HepG2 (cell line): ENCODE results near the gene CCL23. TPM values are rescaled to one million over a fixed set of nuclear protein-coding genes. Genes with fewer than 3 reads are reported as not detected.
A peak's percentile ranks its signal among the peaks of the same experiment; 100 is the strongest.

Experiments
- ATF4 ChIP-seq, 2 experiments: fragments of 450-650 bp in 1 of 2; sonication (generic) in 1 of 2; formaldehyde crosslinking; IDR thresholded peaks; 2 replicates each; pipeline versions ENCODE4 v1.5.0 to v1.8.0; 2020 to 2022; ENCODE audit warnings: mild to moderate bottlenecking in 1 of 2, missing genetic modification reagents in 1 of 2
- BATF2 ChIP-seq: sonication (generic); formaldehyde crosslinking; IDR thresholded peaks from 2 replicates; pipeline ENCODE4 v1.8.0; 2022; ENCODE audit warnings: mild to moderate bottlenecking, missing genetic modification reagents, moderate library complexity
- EP300 ChIP-seq, 3 experiments: sonication (generic) in 1 of 3; formaldehyde crosslinking in 1 of 3; IDR thresholded peaks; 2 replicates each; pipeline versions ENCODE4 v1.5.1 to v1.6.1; 2011 to 2020; ENCODE audit warnings: low read depth in 2 of 3, low read length in 2 of 3, borderline replicate concordance in 1 of 3, improper control_type of control experiment in 1 of 3, mild to moderate bottlenecking in 1 of 3, missing genetic modification reagents in 1 of 3, moderate library complexity in 1 of 3
- ETS1 ChIP-seq: sonication (generic); formaldehyde crosslinking; IDR thresholded peaks from 2 replicates; pipeline ENCODE4 v1.4.0; 2020; ENCODE audit warnings: missing genetic modification reagents
- FOXP1 ChIP-seq, 2 experiments: fragments of 450-650 bp in 1 of 2; IDR thresholded peaks; 2 replicates each; pipeline ENCODE4 v1.6.1; 2017 to 2018; ENCODE audit warnings: antibody characterized with exemption in 1 of 2
- GFI1 ChIP-seq: sonication (generic); formaldehyde crosslinking; IDR thresholded peaks from 2 replicates; pipeline ENCODE4 v1.5.0; 2020; ENCODE audit warnings: missing genetic modification reagents, mild to moderate bottlenecking, borderline replicate concordance
- JUND ChIP-seq: sonication (generic); formaldehyde crosslinking; IDR thresholded peaks from 2 replicates; pipeline ENCODE4 v1.8.0; 2022; ENCODE audit warnings: mild to moderate bottlenecking, missing genetic modification reagents
- KMT2B ChIP-seq: IDR thresholded peaks from 2 replicates; pipeline ENCODE4 v1.6.1; 2016; ENCODE audit warnings: missing genetic modification reagents, missing compliant biosample characterization
- MAFF ChIP-seq: IDR thresholded peaks from 2 replicates; pipeline ENCODE4 v1.6.1; 2011; ENCODE audit warnings: low read depth, low read length, improper control_type of control experiment
- NFE2L1 ChIP-seq: sonication (generic); formaldehyde crosslinking; IDR thresholded peaks from 2 replicates; pipeline ENCODE4 v1.4.0; 2020; ENCODE audit warnings: missing genetic modification reagents, mild to moderate bottlenecking, borderline replicate concordance
- NR2C2 ChIP-seq: sonication (generic); formaldehyde crosslinking; IDR thresholded peaks from 2 replicates; pipeline ENCODE4 v1.4.0; 2020; ENCODE audit warnings: missing genetic modification reagents, mild to moderate bottlenecking, moderate library complexity, borderline replicate concordance
- PRMT3 ChIP-seq: sonication (generic); formaldehyde crosslinking; IDR thresholded peaks from 2 replicates; pipeline ENCODE4 v1.8.1; 2022; ENCODE audit warnings: low read depth, mild to moderate bottlenecking, moderate library complexity, missing genetic modification reagents, borderline replicate concordance
- RARA ChIP-seq: IDR thresholded peaks from 2 replicates; pipeline ENCODE4 v1.6.1; 2016; ENCODE audit warnings: missing genetic modification reagents, missing compliant biosample characterization
- RARG ChIP-seq: sonication (generic); formaldehyde crosslinking; IDR thresholded peaks from 2 replicates; pipeline ENCODE4 v1.4.0; 2020; ENCODE audit warnings: low read depth, mild to moderate bottlenecking, missing genetic modification reagents
- RNF2 ChIP-seq: fragments of 450-650 bp; conservative IDR thresholded peaks from 2 replicates; pipeline ENCODE4 v1.6.1; 2016; ENCODE audit warnings: low read depth
- SAP130 ChIP-seq: IDR thresholded peaks from 2 replicates; pipeline ENCODE4 v1.6.1; 2016; ENCODE audit warnings: low read depth
- SKI ChIP-seq: fragments of 450-650 bp; IDR thresholded peaks from one replicate; pipeline ENCODE4 v1.6.1; 2018; ENCODE audit warnings: mild to moderate bottlenecking; ENCODE audit not compliant: partially characterized antibody
- SP4 ChIP-seq: sonication (generic); formaldehyde crosslinking; IDR thresholded peaks from 2 replicates; pipeline ENCODE4 v1.8.1; 2023; ENCODE audit warnings: mild to moderate bottlenecking, missing genetic modification reagents
- ZBTB37 ChIP-seq: sonication (generic); formaldehyde crosslinking; IDR thresholded peaks from 2 replicates; pipeline ENCODE4 v1.4.0; 2020; ENCODE audit warnings: mild to moderate bottlenecking, missing genetic modification reagents
- ZNF274 ChIP-seq: sonication (generic); formaldehyde crosslinking; IDR thresholded peaks from 2 replicates; pipeline ENCODE4 v1.5.1; 2020; ENCODE audit warnings: mild to moderate bottlenecking, missing genetic modification reagents
- ZNF343 ChIP-seq: sonication (generic); formaldehyde crosslinking; IDR thresholded peaks from 2 replicates; pipeline ENCODE4 v1.4.0; 2020; ENCODE audit warnings: mild to moderate bottlenecking, missing genetic modification reagents
- ZNF362 ChIP-seq: sonication (generic); formaldehyde crosslinking; IDR thresholded peaks from 2 replicates; pipeline ENCODE4 v1.4.0; 2020; ENCODE audit warnings: missing genetic modification reagents, mild to moderate bottlenecking, borderline replicate concordance
- ZNF589 ChIP-seq: sonication (generic); formaldehyde crosslinking; conservative IDR thresholded peaks from 2 replicates; pipeline ENCODE4 v1.8.0; 2022; ENCODE audit warnings: mild to moderate bottlenecking, moderate library complexity, missing genetic modification reagents
- ZNF629 ChIP-seq: sonication (generic); formaldehyde crosslinking; conservative IDR thresholded peaks from 2 replicates; pipeline ENCODE4 v1.5.0; 2020; ENCODE audit warnings: missing genetic modification reagents
- ZNF781 ChIP-seq: sonication (generic); formaldehyde crosslinking; IDR thresholded peaks from 2 replicates; pipeline ENCODE4 v1.5.1; 2020; ENCODE audit warnings: borderline replicate concordance, mild to moderate bottlenecking, missing genetic modification reagents; ENCODE audit errors: not compliant biosample characterization
- ZNF792 ChIP-seq: IDR thresholded peaks from 2 replicates; pipeline ENCODE4 v1.6.1; 2016
- polyA plus RNA-seq, 8 experiments: library from polyadenylated mRNA; depleted of rRNA in 3 of 8; stranded (reverse) in 7 of 8; unstranded in 1 of 8; fragments of >200 nt; fragmentation: Illumina TruSeq in 4 of 8; extraction: Trizol in 4 of 8; gene quantifications; 2 replicates each; pipeline versions ENCODE4 v1.2.1 to v1.2.3, GENCODE V29; 2011 to 2016; ENCODE audit warnings: low read depth in 4 of 8, missing spikeins in 1 of 8, mixed read lengths in 1 of 8; ENCODE audit not compliant: insufficient read depth in 1 of 8
- total RNA-seq, 5 experiments: library from RNA; depleted of rRNA; stranded (reverse); fragments of >200 nt; fragmentation: Illumina TruSeq; extraction: Trizol; gene quantifications; 2 replicates each; pipeline ENCODE4 v1.2.3, GENCODE V29; 2016; ENCODE audit warnings: low read depth in 1 of 5

CCL23 gene
- total and polyA plus RNA-seq, 2 of the 13 experiments (the other 11 are each of a cell fraction or from before 2014, with no cell fraction given) = not detected

GRCh38 chr17:35991075-35991474 lies 26.7 kb downstream of the CCL23 start (continued):
- no peak for TF ChIP-seq ZNF362 (CRISPR knock-in tag)
- TF ChIP-seq KMT2B (CRISPR knock-in tag) = no peak
- TF ChIP-seq ZNF792 = no peak
- no peak for TF ChIP-seq SP4
- no peak for TF ChIP-seq RNF2
- TF ChIP-seq PRMT3 (CRISPR knock-in tag) = no peak
- no peak for TF ChIP-seq JUND (CRISPR knock-in tag)
- TF ChIP-seq ZNF589 (CRISPR knock-in tag) = no peak
- TF ChIP-seq BATF2 (CRISPR knock-in tag) = no peak
- no peak for TF ChIP-seq ZNF274 (CRISPR knock-in tag)
- no peak for TF ChIP-seq ZNF343
- peak; percentile 73 for TF ChIP-seq RARA (CRISPR knock-in tag)
- no peak for TF ChIP-seq NFE2L1 (CRISPR knock-in tag)
- 0 out of 2 replicates have a peak, but pooled peaks have one; percentile 46 for TF ChIP-seq GFI1 (CRISPR knock-in tag)
- peak; percentile 96 for TF ChIP-seq MAFF
- TF ChIP-seq ETS1 (CRISPR knock-in tag) = no peak
- TF ChIP-seq ZBTB37 (CRISPR knock-in tag) = no peak
- peak; percentile 44 for TF ChIP-seq SAP130 (CRISPR knock-in tag)
- TF ChIP-seq ATF4 (CRISPR knock-in tag; IDR thresholded peaks at IDR 0.05) = no peak
- no peak for TF ChIP-seq NR2C2 (CRISPR knock-in tag)
- no peak for TF ChIP-seq RARG (CRISPR knock-in tag)
- peak; percentile 15 for TF ChIP-seq SKI
- TF ChIP-seq FOXP1 (IDR thresholded peaks at IDR 0.05) = no peak
- TF ChIP-seq FOXP1 (CRISPR knock-in tag; IDR thresholded peaks at IDR 0.05) = 0 out of 2 replicates have a peak, but pooled peaks have one; percentile 13
- no peak for TF ChIP-seq ZNF781 (CRISPR knock-in tag)
- TF ChIP-seq ZNF629 (CRISPR knock-in tag) = no peak
- peak in 1 of 2 experiments; percentile 33; a peak in 2 of 4 replicates for TF ChIP-seq EP300 (IDR thresholded peaks at IDR 0.05; ENCODE audit: low read depth in 2 of 2, low read length in 2 of 2)
- TF ChIP-seq EP300 (CRISPR knock-in tag; IDR thresholded peaks at IDR 0.05; ENCODE audit: borderline replicate concordance) = no peak
